B cell (primary cell): Measurements from ENCODE around the gene MRPL10. TPM values are rescaled to one million over a fixed set of nuclear protein-coding genes. Genes with fewer than 3 reads are reported as not detected.

ENCODE experiments used
- ATAC-seq: fragments of 200-7000 bp; cut with Tn5 transposase; one replicate; pipeline ENCODE4 v1.10.0; 2021; ENCODE audit warnings: low read depth, mild to moderate bottlenecking, moderate number of reproducible peaks, moderate library complexity
- CTCF ChIA-PET: fragments of 350-600 bp; sonication (Branson Sonifier 250); formaldehyde crosslinking; loops from one replicate; lab custom pipeline; 2021; ENCODE audit warnings: antibody characterized with exemption, inconsistent platforms; lab: Charles Lee
- POLR2A ChIA-PET: fragments of 350-600 bp; sonication (Branson Sonifier 250); formaldehyde crosslinking; loops from one replicate; lab custom pipeline; 2021; ENCODE audit warnings: antibody characterized with exemption; lab: Charles Lee
- DNase-seq: peaks from one replicate; pipeline ENCODE4 v3.0.0; 2013
- H2AFZ ChIP-seq: 2 replicates; pipeline ENCODE4 v1.6.1; 2012; ENCODE audit warnings: mild to moderate bottlenecking, low read depth, low read length; ENCODE audit not compliant: insufficient read depth, poor library complexity, severe bottlenecking
- H3K27ac ChIP-seq, 2 donors: 1 replicate in 1 of 2; 2 replicates in 1 of 2; pipeline ENCODE4 v1.5.1; 2012 to 2013; ENCODE audit warnings: low read length in 2 of 2, mild to moderate bottlenecking in 2 of 2, moderate library complexity in 1 of 2
- H3K27me3 ChIP-seq, 4 experiments: fragments of 200-600 bp in 1 of 4; sonication (generic) in 1 of 4; replicated peaks in 1 of 4; 1 replicate in 2 of 4; 2 replicates in 2 of 4; pipeline versions ENCODE4 v1.6.1 to v1.7.0; 2013 to 2016; ENCODE audit warnings: low read length in 3 of 4, mild to moderate bottlenecking in 2 of 4, mixed read lengths in 1 of 4, moderate library complexity in 1 of 4; ENCODE audit not compliant: insufficient read depth in 4 of 4, control insufficient read depth in 3 of 4; ENCODE audit errors: control extremely low read depth in 1 of 4
- H3K36me3 ChIP-seq, 2 experiments: replicated peaks in 1 of 2; 1 replicate in 1 of 2; 2 replicates in 1 of 2; pipeline versions ENCODE4 v1.6.1 to v1.7.1; 2013; ENCODE audit warnings: low read length in 1 of 2; ENCODE audit not compliant: insufficient read depth in 2 of 2, control insufficient read depth in 1 of 2; ENCODE audit errors: control extremely low read depth in 1 of 2, extremely low read depth in 1 of 2
- H3K4me1 ChIP-seq, 2 donors: fragments of 200-600 bp in 1 of 2; sonication (generic) in 1 of 2; 1 replicate in 1 of 2; 2 replicates in 1 of 2; pipeline versions ENCODE4 v1.5.1 to v1.6.1; 2013 to 2017; ENCODE audit warnings: low read length in 2 of 2; ENCODE audit not compliant: control insufficient read depth in 2 of 2, insufficient read depth in 2 of 2
- H3K4me2 ChIP-seq: replicated peaks from 2 replicates; pipeline ENCODE3; 2012; ENCODE audit warnings: mild to moderate bottlenecking, low read depth, low read length; ENCODE audit not compliant: poor library complexity, severe bottlenecking
- H3K4me3 ChIP-seq, 5 experiments: fragments of 200-600 bp in 1 of 5; sonication (generic) in 1 of 5; 1 replicate in 3 of 5; 2 replicates in 2 of 5; pipeline versions ENCODE4 v1.5.1 to v1.7.0; 2011 to 2016; ENCODE audit warnings: low read length in 4 of 5, mild to moderate bottlenecking in 4 of 5, low read depth in 2 of 5, control low read depth in 1 of 5, moderate library complexity in 1 of 5; ENCODE audit not compliant: insufficient read depth in 1 of 5; ENCODE audit errors: control extremely low read depth in 1 of 5, extremely low read depth in 1 of 5
- H3K79me2 ChIP-seq: fragments of 200-600 bp; sonication (generic); one replicate; pipeline ENCODE4 v1.6.0; 2016; ENCODE audit warnings: low read length; ENCODE audit not compliant: control insufficient read depth, insufficient read depth
- H3K9ac ChIP-seq: fragments of 200-600 bp; sonication (generic); 2 replicates; pipeline ENCODE4 v1.6.1; 2017; ENCODE audit warnings: mild to moderate bottlenecking, low read length, moderate library complexity
- H3K9me3 ChIP-seq, 3 donors: one replicate each; pipeline versions ENCODE4 v1.6.1 to v1.7.1; 2013; ENCODE audit warnings: low read length in 2 of 3; ENCODE audit not compliant: control insufficient read depth in 2 of 3, insufficient read depth in 1 of 3; ENCODE audit errors: control extremely low read depth in 1 of 3
- H4K20me1 ChIP-seq: 2 replicates; pipeline ENCODE4 v1.6.0; 2012; ENCODE audit warnings: mild to moderate bottlenecking, low read length; ENCODE audit not compliant: insufficient read depth, control insufficient read depth, poor library complexity, severe bottlenecking
- H3K27ac Mint-ChIP-seq: one replicate; pipeline ENCODE4 v1.8.0; 2021; ENCODE audit warnings: mixed read lengths
- H3K27me3 Mint-ChIP-seq: one replicate; pipeline ENCODE4 v1.8.0; 2021; ENCODE audit warnings: mixed read lengths
- H3K4me1 Mint-ChIP-seq: one replicate; pipeline ENCODE4 v1.8.0; 2021; ENCODE audit warnings: mixed read lengths
- H3K4me3 Mint-ChIP-seq: one replicate; pipeline ENCODE4 v1.8.0; 2021; ENCODE audit warnings: mixed read lengths
- H3K9me3 Mint-ChIP-seq: one replicate; pipeline ENCODE4 v1.8.0; 2022; ENCODE audit warnings: mixed read lengths; ENCODE audit not compliant: insufficient read depth
- CTCF ChIP-seq: fragments of 200-600 bp; IDR thresholded peaks from one replicate; pipeline ENCODE4 v1.8.0; 2022; ENCODE audit warnings: antibody characterized with exemption, mild to moderate bottlenecking
- EZH2 ChIP-seq: IDR thresholded peaks from 2 replicates; pipeline ENCODE4 v1.6.1; 2012; ENCODE audit warnings: borderline replicate concordance, low read depth, mild to moderate bottlenecking, moderate library complexity, low read length; ENCODE audit not compliant: insufficient read depth, poor library complexity, severe bottlenecking
- WGBS: methylation state at CpG from one replicate; pipeline ENCODE4 v1.1.5; 2013; ENCODE audit warnings: missing lambda C conversion rate; ENCODE audit not compliant: insufficient coverage; 5-methylcytosine and 5-hydroxymethylcytosine counted together
- intact Hi-C: fragments of 100-400 bp; cut with micrococcal nuclease; formaldehyde crosslinking; loops from one replicate; pipeline ENCODE4 v1.10.0; 2022
- polyA plus RNA-seq: library from polyadenylated mRNA; depleted of rRNA; stranded (reverse); fragments of >200 nt; gene quantifications from 2 replicates; pipeline ENCODE4 v1.2.3, GENCODE V29; 2012
- total RNA-seq, 2 donors: library from RNA; stranded (reverse); fragments of 120-200 nt in 1 of 2; gene quantifications; 1 replicate in 1 of 2; 2 replicates in 1 of 2; pipeline versions ENCODE4 v1.2.3 to v1.2.4, GENCODE V29; 2013 to 2022

MRPL10 gene
- total and polyA plus RNA-seq, 2 donors (not counting 1 experiment from before 2014, with no cell fraction given) = 34.8 to 39.4 TPM

- ChIA-PET POLR2A (no interaction called here), CTCF (no interaction called here)
- H4K20me1 ChIP-seq = no peaks in the 10 kb centered on the region
- no peak for DNase-seq
- H3K27ac ChIP-seq = no peak overlapping the region
- no peak overlapping the region for H3K4me3 Mint-ChIP-seq
- WGBS = 92% methylated on average over 6 of the region's 10 CpGs
- H3K79me2 ChIP-seq = no peaks in the 10 kb centered on the region
- peaks cover 0 to 44% (median 7%) of the 10 kb centered on the region in 4 experiments for H3K27me3 ChIP-seq
- intact Hi-C loops = no loop called here
- H3K9ac ChIP-seq = no peak overlapping the region
- no peak for ATAC-seq
- TF ChIP-seq CTCF = no peak
- TF ChIP-seq EZH2 = no peak
- H3K4me3 ChIP-seq = no peak overlapping the region
- no peaks in the 10 kb centered on the region for H3K4me1 Mint-ChIP-seq
- no peak overlapping the region for H2AFZ ChIP-seq
- H3K27me3 Mint-ChIP-seq = peaks cover 45% of the 10 kb centered on the region
- H3K4me2 ChIP-seq = no peak overlapping the region
- H3K4me1 ChIP-seq = peaks cover 0 to 4% of the 10 kb centered on the region in 2 donors
- H3K27ac Mint-ChIP-seq = no peak overlapping the region
- no peaks in the 10 kb centered on the region for H3K9me3 Mint-ChIP-seq
- H3K9me3 ChIP-seq = no peaks in the 10 kb centered on the region
- no peaks in the 10 kb centered on the region for H3K36me3 ChIP-seq
Measured at GRCh38 chr17:47878203-47879027, 47.1 kb upstream of the MRPL10 start.

- peaks cover 0 to 50% (median 11%) of the 10 kb centered on the region in 4 experiments for H3K27me3 ChIP-seq
- Mint-ChIP-seq H3K27me3 (peaks cover 44% of the 10 kb centered on the region), H3K27ac (no peak overlapping the region), H3K9me3 (no peaks in the 10 kb centered on the region), H3K4me3 (no peak overlapping the region), H3K4me1 (peaks cover 2% of the 10 kb centered on the region)
- H3K27ac ChIP-seq = no peak overlapping the region
- peaks cover 3 to 6% of the 10 kb centered on the region in 2 donors for H3K4me1 ChIP-seq
- intact Hi-C loops = no loop called here
- no peaks in the 10 kb centered on the region for H3K36me3 ChIP-seq
- WGBS = 82% methylated on average over 5 of the region's 9 CpGs
- H3K79me2 ChIP-seq = no peaks in the 10 kb centered on the region
- H3K9ac ChIP-seq = no peak overlapping the region
- no peak overlapping the region for H3K4me3 ChIP-seq
- no peak overlapping the region for H3K4me2 ChIP-seq
- no peaks in the 10 kb centered on the region for H3K9me3 ChIP-seq
- DNase-seq (no peak), ATAC-seq (no peak)
- CTCF ChIA-PET = no interaction called here
- no peaks in the 10 kb centered on the region for H4K20me1 ChIP-seq
- TF ChIP-seq EZH2 (no peak), CTCF (no peak)
- no peak overlapping the region for H2AFZ ChIP-seq
- POLR2A ChIA-PET = no interaction called here
Measured at GRCh38 chr17:47877368-47878034, 46.2 kb upstream of the MRPL10 start.
